ENCODE results near the gene CCR9. TPM values are rescaled to one million over a fixed set of nuclear protein-coding genes. Genes with fewer than 3 reads are reported as not detected.
"Not testable (repeated sequence)": the region's sequence is repeated elsewhere in the genome, so short reads cannot be mapped to it uniquely, and the experiment has no call there.

Gene CCR9
- total RNA-seq, 1 experiment from 2014 or later, result not detected

DNA sequence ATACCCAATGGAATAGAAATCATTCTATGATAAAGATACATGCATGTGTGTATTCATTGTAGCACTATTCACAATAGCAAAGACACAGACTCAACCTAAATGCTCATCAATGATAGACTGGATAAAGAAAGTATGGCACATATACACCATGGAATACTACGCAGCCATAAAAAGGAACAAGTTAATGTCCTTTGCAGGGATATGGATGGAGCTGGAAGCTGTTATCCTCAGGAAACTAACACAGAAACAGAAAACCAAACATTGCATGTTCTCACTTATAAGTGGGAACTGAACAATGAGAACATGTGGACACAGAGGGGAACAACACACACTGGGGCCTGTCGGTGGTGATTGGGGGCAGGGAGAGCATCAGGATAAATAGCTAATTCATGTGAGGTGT lies 29.3 kb upstream of the CCR9 start:
- ATAC-seq; H3K9me3 ChIP-seq (ENCODE audit: control insufficient read depth in 1 of 2, insufficient read depth in 1 of 2, low read depth in 1 of 2, low read length in 2 of 2); H3K4me3 ChIP-seq (replicated peaks in 1 of 2; ENCODE audit: low read depth in 1 of 2, low read length in 2 of 2); H3K27ac ChIP-seq (ENCODE audit: low read depth, low read length); H3K36me3 ChIP-seq (ENCODE audit: control insufficient read depth in 1 of 2, insufficient read depth in 2 of 2, low read length in 2 of 2); H3K4me2 ChIP-seq (ENCODE audit: low read length); H3K27me3 ChIP-seq (ENCODE audit: insufficient read depth, low read length); H3K9ac ChIP-seq (ENCODE audit: low read length); RAD21 ChIA-PET (ENCODE audit: low non-redundant PET in 1 of 2, low total read pairs in 2 of 2, uncharacterized antibody in 2 of 2, unreplicated experiment in 2 of 2); H3K79me2 ChIP-seq (ENCODE audit: insufficient read depth, low read length); BruUV-seq (replicated peaks); POLR2A ChIA-PET; H2AFZ ChIP-seq (ENCODE audit: low read depth, low read length, poor library complexity, severe bottlenecking); DNase-seq (ENCODE audit: low read depth, low spot score); H3K4me1 ChIP-seq (ENCODE audit: control insufficient read depth in 1 of 2, insufficient read depth in 2 of 2, low read length in 2 of 2); H3K9me2 ChIP-seq (ENCODE audit: insufficient read depth); intact Hi-C loops (cut with micrococcal nuclease); H4K20me1 ChIP-seq (ENCODE audit: insufficient read depth); CTCF ChIA-PET: not testable (repeated sequence)

DNA sequence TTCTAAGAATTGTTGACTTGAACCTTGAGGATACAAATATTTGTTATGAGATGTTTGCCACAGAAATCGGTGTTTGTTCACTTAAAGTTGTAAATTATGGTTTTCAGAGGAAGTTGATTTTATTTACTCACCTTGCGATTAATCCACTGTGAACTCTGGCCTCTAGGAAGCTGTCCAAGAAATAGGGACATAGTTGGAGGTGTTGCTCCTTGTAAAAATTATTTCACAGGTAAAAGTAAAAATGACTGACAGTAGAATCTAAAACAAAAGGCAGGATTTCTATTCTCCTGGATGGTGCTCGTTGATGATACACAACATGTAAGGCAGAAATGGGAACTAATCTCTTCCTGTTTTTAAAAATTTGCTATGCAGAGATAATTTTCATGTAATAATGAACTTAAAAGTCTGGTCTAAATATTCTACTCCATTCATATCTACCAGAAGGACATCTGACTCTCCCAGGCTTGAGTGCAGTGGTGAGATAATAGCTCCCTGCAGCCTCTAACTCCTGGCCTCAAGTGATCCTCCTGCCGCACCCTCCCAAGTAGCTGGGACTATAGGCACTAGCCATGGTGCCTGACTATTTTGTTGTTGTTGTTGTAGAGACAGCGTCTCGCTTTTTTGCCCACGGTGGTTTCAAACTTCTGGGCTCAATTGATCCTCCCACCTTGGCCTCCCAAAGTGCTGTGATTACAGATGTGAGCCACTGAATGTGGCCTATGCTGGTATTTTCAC lies 27.4 kb upstream of the CCR9 start:
- no peaks in the 10 kb centered on the region for H3K27me3 ChIP-seq (ENCODE audit: insufficient read depth, low read length)
- CTCF ChIA-PET, result no interaction called here
- POLR2A ChIA-PET, result no interaction called here

More for the DNA sequence above, 27.4 kb upstream of the CCR9 start:
- Histone ChIP-seq H3K9ac (ENCODE audit: low read length) (no peak overlapping the region), H3K4me2 (ENCODE audit: low read length) (no peak overlapping the region), H3K9me2 (ENCODE audit: insufficient read depth) (no peaks in the 10 kb centered on the region), H3K4me1 (ENCODE audit: control insufficient read depth in 1 of 2, insufficient read depth in 2 of 2, low read length in 2 of 2) (no peaks in the 10 kb centered on the region), H4K20me1 (ENCODE audit: insufficient read depth) (no peaks in the 10 kb centered on the region), H3K27ac (ENCODE audit: low read depth, low read length) (no peak overlapping the region), H3K79me2 (ENCODE audit: insufficient read depth, low read length) (no peaks in the 10 kb centered on the region), H3K4me3 (replicated peaks in 1 of 2; ENCODE audit: low read depth in 1 of 2, low read length in 2 of 2) (no peak overlapping the region), H3K9me3 (ENCODE audit: control insufficient read depth in 1 of 2, insufficient read depth in 1 of 2, low read depth in 1 of 2, low read length in 2 of 2) (peaks cover 0 to 11% of the 10 kb centered on the region in 2 experiments; a peak in 3 of 4 replicates), H2AFZ (ENCODE audit: low read depth, low read length, poor library complexity, severe bottlenecking) (peak overlapping the region; percentile 53), H3K36me3 (ENCODE audit: control insufficient read depth in 1 of 2, insufficient read depth in 2 of 2, low read length in 2 of 2) (no peaks in the 10 kb centered on the region)
- BruUV-seq (replicated peaks), result no TSS peak
- RAD21 ChIA-PET (ENCODE audit: low non-redundant PET in 1 of 2, low total read pairs in 2 of 2, uncharacterized antibody in 2 of 2, unreplicated experiment in 2 of 2), result no interaction called here
- intact Hi-C loops (cut with micrococcal nuclease), result no loop called here
- TF ChIP-seq, protein P1, sequence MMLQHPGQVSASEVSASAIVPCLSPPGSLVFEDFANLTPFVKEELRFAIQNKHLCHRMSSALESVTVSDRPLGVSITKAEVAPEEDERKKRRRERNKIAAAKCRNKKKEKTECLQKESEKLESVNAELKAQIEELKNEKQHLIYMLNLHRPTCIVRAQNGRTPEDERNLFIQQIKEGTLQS (IDR thresholded peaks at IDR 0.05), result no peak
- DNase-seq (ENCODE audit: low read depth, low spot score), result no peak
- no peak for ATAC-seq

Measured in HCT116 (cell line).